K562 (cell line): ENCODE measurements around the gene KRTAP2-2. TPM values are rescaled to one million over a fixed set of nuclear protein-coding genes. Genes with fewer than 3 reads are reported as not detected.
A peak's percentile ranks its signal among the peaks of the same experiment; 100 is the strongest.

Source experiments
- ATF3 ChIP-seq, 2 experiments: fragments of 450-650 bp in 1 of 2; sonication (generic) in 1 of 2; formaldehyde crosslinking in 1 of 2; IDR thresholded peaks in 1 of 2; conservative IDR thresholded peaks in 1 of 2; 2 replicates each; pipeline versions ENCODE4 v1.6.1 to v1.8.1; 2016 to 2023; ENCODE audit warnings: mild to moderate bottlenecking in 2 of 2, moderate library complexity in 2 of 2, inconsistent platforms in 1 of 2, missing genetic modification reagents in 1 of 2
- C11orf30 ChIP-seq: fragments of 450-650 bp; IDR thresholded peaks from 2 replicates; pipeline ENCODE4 v1.6.1; 2016; ENCODE audit warnings: low read depth, mild to moderate bottlenecking
- CTBP1 ChIP-seq: fragments of 450-650 bp; IDR thresholded peaks from 2 replicates; pipeline ENCODE4 v1.6.1; 2016; ENCODE audit warnings: borderline replicate concordance
- EHMT2 ChIP-seq: fragments of 450-650 bp; IDR thresholded peaks from 2 replicates; pipeline ENCODE4 v1.6.1; 2018; ENCODE audit warnings: antibody characterized with exemption
- ETV1 ChIP-seq: fragments of 450-650 bp; conservative IDR thresholded peaks from 2 replicates; pipeline ENCODE4 v1.6.1; 2016; ENCODE audit warnings: missing genetic modification characterization, control low read depth, low read depth, missing compliant biosample characterization
- GABPB1 ChIP-seq: sonication (generic); formaldehyde crosslinking; IDR thresholded peaks from 2 replicates; pipeline ENCODE4 v1.8.0; 2022; ENCODE audit warnings: mild to moderate bottlenecking, missing genetic modification reagents
- GTF2E2 ChIP-seq: fragments of 200-800 bp; sonication (Bioruptor generic); IDR thresholded peaks from 2 replicates; pipeline ENCODE4 v1.6.1; 2016; ENCODE audit warnings: missing genetic modification characterization, missing compliant biosample characterization
- IRF1 ChIP-seq: sonication (generic); formaldehyde crosslinking; IDR thresholded peaks from 2 replicates; pipeline ENCODE4 v1.8.0; 2022; ENCODE audit warnings: missing genetic modification reagents, mild to moderate bottlenecking, borderline replicate concordance
- JUNB ChIP-seq: fragments of 450-650 bp; formaldehyde crosslinking; conservative IDR thresholded peaks from 2 replicates; pipeline ENCODE4 v1.4.0; 2020; ENCODE audit warnings: mild to moderate bottlenecking
- KDM2B ChIP-seq: fragments of 250-450 bp; sonication (Bioruptor Pico); IDR thresholded peaks from 2 replicates; pipeline ENCODE4 v1.8.0; 2021; ENCODE audit warnings: mild to moderate bottlenecking, moderate library complexity
- KLF1 ChIP-seq: fragments of 450-650 bp; IDR thresholded peaks from 2 replicates; pipeline ENCODE4 v1.6.1; 2016; ENCODE audit warnings: missing genetic modification characterization, missing compliant biosample characterization
- MECOM ChIP-seq: fragments of 250-450 bp; sonication (Bioruptor Pico); IDR thresholded peaks from 2 replicates; pipeline ENCODE4 v1.8.0; 2022; ENCODE audit warnings: inconsistent platforms
- TCF15 ChIP-seq: fragments of 250-450 bp; sonication (Bioruptor Pico); IDR thresholded peaks from 2 replicates; pipeline ENCODE4 v1.8.0; 2022; ENCODE audit warnings: moderate library complexity, mild to moderate bottlenecking, inconsistent platforms
- TFAP4 ChIP-seq: sonication (generic); formaldehyde crosslinking; IDR thresholded peaks from 2 replicates; pipeline ENCODE4 v1.8.0; 2022; ENCODE audit warnings: missing genetic modification reagents, mild to moderate bottlenecking, moderate library complexity, borderline replicate concordance
- ZNF318 ChIP-seq, 2 experiments: fragments of 450-650 bp; IDR thresholded peaks; 2 replicates each; pipeline ENCODE4 v1.6.1; 2016; ENCODE audit warnings: mild to moderate bottlenecking in 2 of 2, borderline replicate concordance in 1 of 2, low read depth in 1 of 2, moderate library complexity in 1 of 2
- polyA plus RNA-seq, 8 experiments: library from polyadenylated mRNA; depleted of rRNA in 4 of 8; stranded (reverse) in 5 of 8; unstranded in 3 of 8; fragments of >200 nt; fragmentation: Nextera tagmentation in 2 of 8; fragmentation: Illumina TruSeq in 1 of 8; extraction: Ambion mirVana in 2 of 8; extraction: Trizol in 1 of 8; gene quantifications; 2 replicates each; pipeline versions ENCODE4 v1.2.1 to v1.2.3, GENCODE V29; 2011 to 2014; ENCODE audit warnings: inconsistent platforms in 1 of 8, missing spikeins in 1 of 8
- total RNA-seq, 7 experiments: library from RNA; depleted of rRNA in 6 of 7; stranded (reverse); fragments of >200 nt in 6 of 7; fragmentation: Illumina TruSeq in 2 of 7; extraction: Trizol in 2 of 7; gene quantifications; 2 replicates each; pipeline versions ENCODE4 v1.2.1 to v1.2.3, GENCODE V29; 2011 to 2021; ENCODE audit warnings: low replicate concordance in 1 of 7

KRTAP2-2 gene
- total and polyA plus RNA-seq, 9 of the 15 experiments (the other 6 are each of a cell fraction or from before 2014, with no cell fraction given): not detected

GRCh38 chr17:41065829-41066624 is 11.0 kb upstream of the KRTAP2-2 start, which contains the start of gene KRTAP2-4 (continued):
- TF ChIP-seq JUNB (CRISPR knock-in tag) (peak; percentile 89), C11orf30 (peak; percentile 66; the same call in 1 of the 2 replicates), KDM2B (CRISPR knock-in tag) (no peak), EHMT2 (peak; percentile 83), MECOM (CRISPR knock-in tag) (no peak), ATF3 (IDR thresholded peaks at IDR 0.05) (peak; percentile 99), ATF3 (CRISPR knock-in tag; conservative IDR thresholded peaks at IDR 0.05) (peak; percentile 97), TCF15 (CRISPR knock-in tag) (no peak), ETV1 (0 out of 2 replicates have a peak, but pooled peaks have one; percentile 12), CTBP1 (peak; percentile 89), TFAP4 (CRISPR knock-in tag) (peak; percentile 43), KLF1 (no peak), GTF2E2 (tag) (no peak), GABPB1 (no peak), IRF1 (CRISPR knock-in tag) (no peak), ZNF318 (IDR thresholded peaks at IDR 0.05; ENCODE audit: borderline replicate concordance in 1 of 2, low read depth in 1 of 2) (peak in 1 of 2 experiments; percentile 95; a peak in 2 of 4 replicates)
